GM10248 (cell line): ENCODE results near the gene AHNAK2.

Experiments
- CTCF ChIA-PET: fragments of 300-600 bp; sonication (Branson Sonifier 250); formaldehyde crosslinking; extraction: SDS; loops from one replicate; lab custom pipeline; 2021; ENCODE audit warnings: antibody characterized with exemption; lab: Yijun Ruan, JAX
- POLR2A ChIA-PET: fragments of 350-650 bp; sonication (Branson Sonifier 250); formaldehyde crosslinking; extraction: SDS; loops from one replicate; lab custom pipeline; 2020; ENCODE audit warnings: antibody characterized with exemption; lab: Yijun Ruan, JAX
- DNase-seq: peaks from one replicate; pipeline ENCODE4 v3.0.0; 2012; ENCODE audit errors: extremely low spot score
- CTCF ChIP-seq: IDR thresholded peaks from 2 replicates; pipeline ENCODE4 v1.5.1; 2012; ENCODE audit warnings: mild to moderate bottlenecking, low read depth; ENCODE audit errors: extremely low read depth, missing control alignments, control extremely low read depth

The AHNAK2 gene

GRCh38 chr14:104939666-104940410 lies 38.3 kb downstream of the AHNAK2 start:
- CTCF ChIA-PET: interaction anchor here (0.9 to 2.4 kb wide), 6 partner anchors 9 to 114 kb away, joined by 3 to 10 read pairs (median 4); no protein-coding TSS in a partner anchor
- peak; percentile 10 for DNase-seq
- TF ChIP-seq CTCF: no peak
- POLR2A ChIA-PET: no interaction called here

DNA sequence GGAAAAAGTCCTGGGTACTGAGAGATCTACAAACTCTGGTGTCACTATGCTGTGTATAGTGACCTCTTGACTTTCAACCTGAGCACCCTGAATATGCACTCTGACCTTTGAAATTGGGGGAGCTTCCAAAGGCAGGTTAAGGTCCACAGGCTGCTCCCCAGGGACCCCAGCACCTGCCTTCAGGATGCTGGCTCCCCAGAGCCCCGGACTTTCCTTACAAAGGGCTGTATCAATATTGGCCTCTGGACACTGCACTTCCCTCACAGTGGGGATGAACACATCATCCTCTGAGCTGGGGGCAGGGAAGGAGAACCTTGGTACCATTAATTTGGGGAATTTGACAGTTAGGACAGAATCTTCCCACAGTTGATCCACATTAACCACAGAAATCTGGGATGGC lies 39.2 kb downstream of the AHNAK2 start:
- POLR2A ChIA-PET: no interaction called here
- no peak for DNase-seq
- TF ChIP-seq CTCF: no peak
- CTCF ChIA-PET: interaction anchor here (0.9 to 2.4 kb wide), 6 partner anchors 8 to 107 kb away, joined by 3 to 10 read pairs (median 3); partner anchors contain the start of gene PLD4

DNA sequence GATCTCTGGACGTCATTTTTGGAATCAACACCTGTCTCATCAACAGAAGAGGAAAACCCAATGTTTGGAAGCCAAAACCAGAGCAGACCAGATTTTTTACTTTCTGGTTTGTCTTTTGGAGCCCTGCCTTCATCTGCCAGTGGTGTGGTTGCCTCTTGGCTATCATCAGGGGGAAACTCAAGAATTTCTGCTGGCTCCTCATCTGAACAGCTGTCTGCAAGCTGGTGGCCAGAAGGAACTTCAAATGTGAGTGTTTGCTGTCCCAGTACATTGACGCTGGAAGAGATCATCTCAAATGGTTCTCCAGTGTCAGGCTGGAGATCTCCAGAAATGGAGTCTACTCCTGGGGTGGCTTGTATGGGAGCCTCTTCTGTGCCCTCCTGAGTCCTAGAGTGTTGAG lies 39.7 kb downstream of the AHNAK2 start:
- CTCF ChIA-PET: interaction anchor here (1.4 to 4.4 kb wide), 3 partner anchors 14 to 108 kb away, joined by 3 to 18 read pairs (median 5); partner anchors contain the start of gene PLD4
- no peak for DNase-seq
- no peak for TF ChIP-seq CTCF
- POLR2A ChIA-PET: no interaction called here

GRCh38 chr14:104937694-104938365 lies 40.3 kb downstream of the AHNAK2 start:
- POLR2A ChIA-PET: no interaction called here

DNA sequence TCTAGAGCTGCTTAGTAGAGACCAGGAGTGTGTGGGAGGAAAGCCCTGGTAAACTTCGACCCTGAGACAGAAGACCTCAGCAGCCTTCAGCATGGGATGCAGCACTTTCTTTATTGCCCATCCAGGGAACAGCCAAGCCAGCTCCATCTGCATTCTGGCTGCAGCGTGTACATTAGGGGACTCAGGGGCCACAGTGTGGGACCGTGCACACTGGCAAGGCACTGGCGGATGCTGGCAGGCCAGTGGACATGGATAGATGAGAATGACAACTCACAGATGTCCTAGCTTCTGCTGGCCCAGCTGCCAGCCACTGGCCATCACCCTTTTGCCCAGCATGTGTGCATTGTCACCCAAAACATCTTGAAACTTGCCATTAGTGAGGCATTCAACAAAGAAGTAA lies 41.0 kb downstream of the AHNAK2 start:
- no peak for TF ChIP-seq CTCF
- CTCF ChIA-PET: interaction anchor here (1.7 to 4.4 kb wide), 3 partner anchors 11 to 108 kb away, joined by 7 to 18 read pairs (median 15); no protein-coding TSS in a partner anchor
- POLR2A ChIA-PET: interaction anchor here (0.6 kb wide), 1 partner anchor 16 kb away, joined by 4 read pairs; no protein-coding TSS in a partner anchor
- DNase-seq: peak; percentile 13

More at GRCh38 chr14:104937694-104938365, 40.3 kb downstream of the AHNAK2 start:
- DNase-seq: no peak
- no peak for TF ChIP-seq CTCF
- CTCF ChIA-PET: interaction anchor here (1.7 to 4.4 kb wide), 4 partner anchors 12 to 108 kb away, joined by 3 to 18 read pairs (median 11); partner anchors contain the start of gene PLD4
